GM23338 (cell line): ENCODE data around the gene SCG3.
"Not testable (repeated sequence)": the region's sequence is repeated elsewhere in the genome, so short reads cannot be mapped to it uniquely, and the experiment has no call there.

Experiments used
- CREB1 ChIP-seq: fragments of 250-450 bp; sonication (Bioruptor Pico); IDR thresholded peaks from 2 replicates; pipeline ENCODE4 v1.5.0; 2020; ENCODE audit warnings: low read depth, mild to moderate bottlenecking, moderate library complexity
- CTCF ChIP-seq, 2 experiments: fragments of 200-600 bp in 1 of 2; sonication (generic) in 1 of 2; conservative IDR thresholded peaks; 2 replicates each; pipeline versions ENCODE4 v1.5.1 to v1.6.1; 2016 to 2017; ENCODE audit warnings: antibody characterized with exemption in 2 of 2, low read depth in 2 of 2, mild to moderate bottlenecking in 2 of 2, moderate library complexity in 1 of 2
- ETS1 ChIP-seq: IDR thresholded peaks from 2 replicates; pipeline ENCODE4 v1.6.1; 2016; ENCODE audit warnings: antibody characterized with exemption
- EZH2 ChIP-seq: fragments of 200-600 bp; sonication (generic); IDR thresholded peaks from one replicate; pipeline ENCODE4 v1.8.0; 2017; ENCODE audit warnings: antibody characterized with exemption, mild to moderate bottlenecking, low read depth; ENCODE audit not compliant: unreplicated experiment
- EZH2phosphoT487 ChIP-seq: fragments of 200-600 bp; sonication (generic); IDR thresholded peaks from one replicate; pipeline ENCODE4 v1.8.1; 2018; ENCODE audit warnings: antibody characterized with exemption; ENCODE audit not compliant: unreplicated experiment
- JUNB ChIP-seq: IDR thresholded peaks from one replicate; pipeline ENCODE4 v1.6.1; 2016; ENCODE audit warnings: antibody characterized with exemption; ENCODE audit not compliant: unreplicated experiment
- NANOG ChIP-seq: IDR thresholded peaks from 2 replicates; pipeline ENCODE4 v1.6.1; 2016; ENCODE audit warnings: antibody characterized with exemption, borderline replicate concordance
- POLR2AphosphoS5 ChIP-seq: IDR thresholded peaks from 2 replicates; pipeline ENCODE4 v1.6.1; 2016; ENCODE audit warnings: antibody characterized with exemption, low read depth
- REST ChIP-seq: IDR thresholded peaks from one replicate; pipeline ENCODE4 v1.6.1; 2018; ENCODE audit warnings: antibody characterized with exemption; ENCODE audit not compliant: unreplicated experiment
- ZNF114 ChIP-seq: fragments of 250-450 bp; sonication (Bioruptor Pico); IDR thresholded peaks from 2 replicates; pipeline ENCODE4 v1.5.0; 2020; ENCODE audit warnings: mild to moderate bottlenecking, moderate library complexity
- ZNF331 ChIP-seq: fragments of 250-450 bp; sonication (Bioruptor Pico); IDR thresholded peaks from 2 replicates; pipeline ENCODE4 v1.5.0; 2020; ENCODE audit warnings: low read depth, mild to moderate bottlenecking, moderate library complexity
- ZNF462 ChIP-seq: fragments of 250-450 bp; sonication (Bioruptor Pico); IDR thresholded peaks from 2 replicates; pipeline ENCODE4 v1.5.0; 2020; ENCODE audit warnings: mild to moderate bottlenecking, moderate library complexity

DNA sequence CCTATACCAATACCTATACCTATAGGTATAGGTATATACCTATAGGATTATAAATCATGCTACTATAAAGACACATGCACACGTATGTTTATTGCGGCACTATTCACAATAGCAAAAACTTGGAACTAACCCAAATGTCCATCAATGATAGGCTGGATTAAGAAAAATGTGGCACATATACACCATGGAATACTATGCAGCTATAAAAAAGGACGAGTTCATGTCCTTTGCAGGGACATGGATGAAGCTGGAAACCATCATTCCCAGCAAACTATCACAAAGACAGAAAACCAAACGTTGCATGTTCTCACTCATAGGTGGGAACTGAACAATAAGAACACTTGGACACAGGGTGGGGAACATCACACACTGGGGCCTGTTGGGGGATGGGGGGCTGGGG is 32.7 kb upstream of the SCG3 start:
- TF ChIP-seq CTCF (conservative IDR thresholded peaks at IDR 0.05; ENCODE audit: low read depth in 2 of 2); EZH2; ZNF462; POLR2AphosphoS5; REST; ZNF331; NANOG; EZH2phosphoT487; ZNF114 (CRISPR knock-in tag); JUNB; CREB1 (CRISPR knock-in tag); ETS1: not testable (repeated sequence)
